NOMO-1 treated with dmso at 0.1 percent for 144 hours (cell line): ENCODE results near the gene MARF1.
"Not testable (repeated sequence)": the region's sequence is repeated elsewhere in the genome, so short reads cannot be mapped to it uniquely, and the experiment has no call there.

Experiments
- DNase-seq: peaks from one replicate; lab custom pipeline; 2025; ENCODE audit not compliant: unreplicated experiment; lab: John Stamatoyannopoulos, UW

Gene MARF1

DNA sequence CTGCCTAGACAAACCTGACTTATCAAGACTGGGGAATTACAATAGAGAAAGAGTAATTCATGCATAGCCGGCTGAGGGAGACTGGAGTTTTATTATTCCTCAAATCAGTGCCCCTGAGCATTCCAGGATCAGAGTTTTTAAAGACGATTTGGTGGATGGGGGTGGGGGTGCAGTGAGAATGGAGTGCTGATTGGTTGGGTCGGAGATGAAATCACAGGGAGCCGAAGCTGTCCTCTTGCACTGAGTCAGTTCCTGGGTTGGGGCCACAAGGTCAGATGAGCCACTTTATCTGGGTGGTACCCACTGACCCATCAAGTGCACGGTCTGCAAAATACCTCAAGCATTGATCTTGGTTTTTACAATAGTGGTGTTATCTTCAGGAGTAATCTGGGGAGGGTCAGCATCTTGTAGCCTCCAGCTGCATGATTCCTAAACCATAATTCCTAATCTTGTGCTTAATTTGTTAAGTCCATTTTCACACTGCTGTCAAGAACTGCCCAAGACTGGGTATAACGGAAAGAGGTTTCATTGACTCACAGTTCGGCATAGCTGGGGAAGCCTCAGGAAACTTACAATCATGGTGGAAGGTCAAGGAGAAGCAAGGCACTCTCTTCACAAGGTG, 69.6 kb downstream of the MARF1 start:
- no peak for DNase-seq

DNA sequence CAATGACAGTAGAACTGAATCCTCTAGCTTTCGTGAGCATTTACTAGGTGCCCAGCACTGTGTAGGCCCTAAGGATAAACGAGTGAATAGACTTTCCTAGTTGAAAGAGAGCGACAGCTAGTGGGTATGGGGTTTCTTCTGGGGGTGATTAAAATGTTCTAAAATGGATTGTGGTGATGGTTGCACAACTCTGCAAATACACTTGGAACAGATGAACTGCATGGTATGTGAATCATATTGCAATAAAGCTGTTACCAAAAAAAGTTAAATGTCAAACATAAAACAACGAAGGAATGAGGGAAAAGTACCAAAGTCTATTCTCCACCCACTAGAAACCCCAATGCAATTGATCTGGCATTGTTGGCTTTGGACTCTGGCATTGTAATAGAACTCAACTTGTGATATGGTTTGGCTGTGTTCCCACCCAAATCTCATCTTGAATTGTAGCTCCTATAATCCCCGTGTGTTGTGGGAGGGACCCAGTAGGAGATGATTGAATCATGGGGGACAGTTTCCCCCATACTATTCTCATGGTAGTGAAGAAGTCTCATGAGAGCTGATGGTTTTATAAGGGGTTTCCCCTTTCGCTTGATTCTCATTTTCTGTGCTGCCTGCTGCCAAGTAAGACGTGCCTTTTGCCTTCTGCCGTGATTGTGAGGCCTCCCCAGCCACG, 70.5 kb downstream of the MARF1 start:
- peak; percentile 54 for DNase-seq

DNA sequence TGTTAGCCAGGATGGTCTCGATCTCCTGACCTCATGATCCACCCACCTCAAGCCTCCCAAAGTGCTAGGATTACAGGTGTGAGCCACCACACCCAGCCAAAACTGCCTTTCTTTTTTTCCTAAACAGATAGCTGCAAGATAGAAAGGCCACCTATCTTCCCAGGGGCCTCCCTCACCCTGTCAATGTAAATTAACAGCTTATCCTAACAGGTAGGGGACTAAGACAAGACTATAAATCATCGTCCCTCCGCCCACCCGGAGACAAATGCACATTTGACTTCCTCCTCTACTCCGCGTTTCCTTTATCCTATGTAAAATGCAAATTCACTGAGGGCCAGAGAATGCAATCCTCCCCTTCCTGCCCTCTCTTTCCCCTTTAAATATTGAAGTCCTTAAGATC, 71.4 kb downstream of the MARF1 start:
- DNase-seq = peak; percentile 23

- not testable (repeated sequence) for DNase-seq
Measured at GRCh38 chr16:15570666-15571065, 72.3 kb downstream of the MARF1 start.

- DNase-seq = no peak
Measured at GRCh38 chr16:15567823-15568222, 75.1 kb downstream of the MARF1 start.

GRCh38 chr16:15566095-15566494, 76.9 kb downstream of the MARF1 start:
- no peak for DNase-seq

GRCh38 chr16:15564604-15565339, 78.2 kb downstream of the MARF1 start:
- no peak for DNase-seq

GRCh38 chr16:15559176-15559575, 83.8 kb downstream of the MARF1 start:
- DNase-seq = no peak

DNA sequence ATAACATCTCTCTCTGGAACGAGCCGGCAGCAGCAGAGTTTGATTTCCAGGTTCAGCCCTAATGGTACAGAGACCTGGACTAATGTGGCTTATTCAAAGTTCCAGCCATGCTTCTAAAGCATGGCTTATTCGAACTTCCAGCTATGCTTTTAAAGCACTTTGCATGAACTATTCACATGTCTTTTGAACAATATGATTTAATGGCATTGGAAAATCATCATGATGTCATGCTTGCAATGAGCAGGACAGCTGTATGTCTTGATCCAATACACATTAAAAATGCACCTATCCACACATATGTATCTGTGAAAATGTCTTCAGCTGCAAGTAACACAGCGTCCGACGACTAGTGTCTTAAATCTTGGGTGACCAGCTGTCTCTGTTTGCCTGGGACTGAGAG, 85.7 kb downstream of the MARF1 start:
- DNase-seq = no peak

GRCh38 chr16:15556130-15556529, 86.8 kb downstream of the MARF1 start:
- no peak for DNase-seq

DNA sequence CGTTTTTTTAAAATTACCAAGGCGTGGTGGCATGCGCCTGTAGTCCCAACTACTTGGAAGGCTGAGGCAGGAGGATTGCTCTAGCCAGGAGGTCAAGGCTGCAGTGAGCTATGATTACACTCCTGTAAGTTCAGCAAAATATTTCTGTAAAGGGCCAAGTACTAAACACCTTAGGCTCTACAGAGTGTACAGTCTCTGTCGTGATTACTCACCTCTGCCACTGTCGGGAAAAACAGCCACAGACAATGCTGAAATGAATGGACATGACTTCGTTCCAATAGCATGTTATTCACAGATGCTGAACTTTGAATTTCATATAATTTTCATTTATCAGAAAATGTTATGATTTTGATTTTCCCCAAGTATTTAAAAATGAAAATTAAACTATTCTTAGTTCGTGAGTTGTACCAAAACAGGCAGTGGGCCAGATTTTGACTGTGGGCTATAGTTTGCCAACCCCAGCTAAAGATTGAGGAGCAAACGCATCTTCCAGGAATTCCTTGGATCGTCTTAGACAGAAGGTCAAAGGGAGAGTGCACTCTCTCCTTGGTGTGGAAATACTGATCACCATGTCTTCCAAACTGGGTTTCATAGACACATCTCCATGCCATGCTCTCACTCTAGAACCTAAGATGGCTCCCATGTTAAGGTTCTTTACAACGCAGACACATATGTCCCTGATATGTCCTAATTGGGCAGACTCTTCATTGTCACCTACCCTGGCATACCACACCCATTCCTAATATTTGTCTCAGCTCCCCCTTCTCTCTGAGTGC, 89.5 kb downstream of the MARF1 start:
- DNase-seq = no peak

DNA sequence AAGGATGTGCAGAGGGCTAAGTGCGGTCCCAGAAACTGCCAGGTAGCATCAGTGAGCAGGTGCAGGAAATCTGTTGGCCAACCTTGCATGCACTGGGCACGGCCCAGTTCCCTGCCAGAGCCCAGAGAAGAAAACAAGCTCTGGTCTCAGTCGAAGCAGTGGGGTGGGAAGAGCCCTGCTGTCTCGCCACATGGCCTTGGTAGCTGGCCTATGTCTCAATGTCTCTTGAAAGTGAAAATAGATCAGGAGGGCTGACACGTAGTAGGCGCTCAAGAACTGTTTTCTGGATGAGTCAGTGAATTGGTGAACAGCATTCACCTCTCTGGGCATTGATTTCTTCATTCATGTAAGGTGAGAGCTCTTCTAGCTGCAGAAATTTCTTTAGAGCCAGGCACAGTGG, 90.4 kb downstream of the MARF1 start:
- DNase-seq = no peak

GRCh38 chr16:15548482-15548891, 94.5 kb downstream of the MARF1 start:
- DNase-seq = no peak

GRCh38 chr16:15547768-15548096, 95.2 kb downstream of the MARF1 start:
- DNase-seq = no peak

DNA sequence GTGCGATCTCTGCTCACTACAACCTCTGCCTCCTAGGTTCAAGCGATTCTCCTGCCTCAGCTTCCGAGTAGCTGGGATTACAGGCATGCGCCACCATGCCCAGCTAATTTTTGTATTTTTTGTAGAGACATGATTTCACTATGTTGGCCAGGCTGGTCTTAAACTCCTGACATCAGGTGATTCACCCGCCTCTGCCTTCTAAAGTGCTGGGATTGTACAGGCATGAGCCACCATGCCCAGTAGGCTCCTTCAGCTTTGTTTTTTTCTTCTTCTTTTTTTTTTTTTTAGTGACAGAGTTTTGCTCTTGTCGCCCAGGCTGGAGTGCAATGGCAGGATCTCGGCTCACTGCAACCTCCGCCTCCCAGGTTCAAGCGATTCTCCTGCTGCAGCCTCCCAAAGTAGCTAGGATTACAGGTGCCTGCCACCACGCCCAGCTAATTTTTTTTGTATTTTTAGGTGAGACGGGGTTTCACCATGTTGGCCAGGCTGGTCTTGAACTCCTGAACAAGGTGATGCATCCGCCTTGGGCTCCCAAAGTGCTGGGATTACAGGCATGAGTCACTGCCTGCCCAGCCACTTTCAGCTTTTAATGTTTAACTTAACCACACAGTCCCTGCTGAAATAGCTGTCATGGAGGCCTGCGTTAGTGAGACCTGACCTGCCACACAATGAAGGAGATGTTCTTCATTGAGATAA, 95.7 kb downstream of the MARF1 start:
- not testable (repeated sequence) for DNase-seq

DNA sequence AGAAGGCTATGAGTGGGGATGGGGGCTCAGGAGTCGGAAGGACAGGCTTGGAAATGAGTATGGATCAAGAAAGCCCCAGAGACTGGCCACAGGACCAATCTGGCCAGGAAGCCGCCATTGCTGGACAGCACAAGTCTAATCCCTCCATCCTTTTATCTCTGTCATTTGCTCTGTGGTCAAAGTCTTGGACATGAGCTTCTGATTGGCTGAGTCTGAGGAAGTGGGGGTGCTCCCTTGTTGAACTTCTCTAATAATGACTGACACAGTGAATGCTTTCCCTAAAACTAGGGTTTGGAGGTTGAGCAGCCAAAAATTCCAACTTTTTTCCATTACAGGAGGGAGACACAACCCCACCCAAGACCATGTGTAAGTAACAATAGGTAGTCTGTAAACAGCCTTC, 97.4 kb downstream of the MARF1 start:
- DNase-seq = no peak

DNA sequence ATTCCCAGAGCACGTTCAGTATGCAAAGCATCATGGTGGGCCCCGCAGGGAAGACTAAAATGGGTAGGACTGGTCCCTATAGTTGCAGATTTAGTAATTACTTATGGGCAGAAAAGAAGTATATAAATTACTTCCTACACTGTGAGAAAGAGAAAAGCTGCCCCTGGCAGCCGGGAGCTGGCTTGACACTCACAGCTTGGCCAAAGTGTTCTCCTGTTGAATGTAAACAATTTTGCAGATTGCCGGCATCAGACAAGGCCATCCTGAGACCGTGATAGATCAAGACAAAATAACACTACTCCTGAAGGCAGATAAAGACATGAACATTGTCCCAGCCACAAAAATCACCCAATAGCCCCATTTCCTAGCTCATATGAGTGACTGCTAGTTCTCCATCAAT, 98.5 kb downstream of the MARF1 start:
- no peak for DNase-seq
